Neutrophil (primary cell): ENCODE measurements around the gene PLPPR1.
"Not testable (repeated sequence)": the region's sequence is repeated elsewhere in the genome, so short reads cannot be mapped to it uniquely, and the experiment has no call there.

Experiments
- H3K27ac ChIP-seq: fragments of 200-600 bp; sonication (generic); 2 replicates; pipeline ENCODE4 v1.5.1; 2016; ENCODE audit warnings: mild to moderate bottlenecking, moderate library complexity
- H3K27me3 ChIP-seq: fragments of 200-600 bp; sonication (generic); 2 replicates; pipeline ENCODE4 v1.6.0; 2016; ENCODE audit warnings: mild to moderate bottlenecking
- H3K36me3 ChIP-seq: fragments of 200-600 bp; sonication (generic); 2 replicates; pipeline ENCODE4 v1.5.1; 2017
- H3K4me1 ChIP-seq, 2 experiments: fragments of 200-600 bp in 1 of 2; sonication (generic) in 1 of 2; 1 replicate in 1 of 2; 2 replicates in 1 of 2; pipeline versions ENCODE4 v1.5.1 to v1.6.1; 2013 to 2016; ENCODE audit warnings: low read depth in 1 of 2, low read length in 1 of 2, mild to moderate bottlenecking in 1 of 2, moderate library complexity in 1 of 2; ENCODE audit not compliant: control insufficient read depth in 1 of 2, insufficient read depth in 1 of 2
- H3K4me3 ChIP-seq, 2 experiments: fragments of 200-600 bp in 1 of 2; sonication (generic) in 1 of 2; 1 replicate in 1 of 2; 2 replicates in 1 of 2; pipeline ENCODE4 v1.5.1; 2013 to 2016; ENCODE audit warnings: low read depth in 1 of 2, low read length in 1 of 2, mild to moderate bottlenecking in 1 of 2, moderate library complexity in 1 of 2
- H3K9me3 ChIP-seq: fragments of 200-600 bp; sonication (generic); 2 replicates; pipeline ENCODE4 v1.5.1; 2016
- CTCF ChIP-seq: fragments of 200-600 bp; sonication (generic); IDR thresholded peaks from 2 replicates; pipeline ENCODE4 v1.5.1; 2016; ENCODE audit warnings: antibody characterized with exemption

PLPPR1 gene

GRCh38 chr9:101034222-101034621 is 5.7 kb downstream of the PLPPR1 start:
- Histone ChIP-seq H3K27ac (no peak overlapping the region), H3K4me1 (no peaks in the 10 kb centered on the region), H3K27me3 (peaks cover 31% of the 10 kb centered on the region), H3K36me3 (no peaks in the 10 kb centered on the region), H3K4me3 (no peak overlapping the region), H3K9me3 (no peaks in the 10 kb centered on the region)
- TF ChIP-seq CTCF = no peak

GRCh38 chr9:101035098-101035497 is 6.6 kb downstream of the PLPPR1 start:
- TF ChIP-seq CTCF = no peak
- no peak overlapping the region for H3K4me3 ChIP-seq
- peaks cover 22% of the 10 kb centered on the region for H3K27me3 ChIP-seq
- no peaks in the 10 kb centered on the region for H3K4me1 ChIP-seq
- no peaks in the 10 kb centered on the region for H3K36me3 ChIP-seq
- H3K27ac ChIP-seq = no peak overlapping the region
- H3K9me3 ChIP-seq = no peaks in the 10 kb centered on the region

GRCh38 chr9:101037430-101037829 is 8.9 kb downstream of the PLPPR1 start:
- no peaks in the 10 kb centered on the region for H3K27me3 ChIP-seq
- no peaks in the 10 kb centered on the region for H3K4me1 ChIP-seq
- no peak overlapping the region for H3K27ac ChIP-seq
- H3K4me3 ChIP-seq = no peak overlapping the region
- H3K9me3 ChIP-seq = no peaks in the 10 kb centered on the region
- TF ChIP-seq CTCF = no peak
- H3K36me3 ChIP-seq = no peaks in the 10 kb centered on the region

- H3K4me3 ChIP-seq = no peak overlapping the region
- H3K36me3 ChIP-seq = no peaks in the 10 kb centered on the region
- H3K4me1 ChIP-seq = no peaks in the 10 kb centered on the region
- H3K27me3 ChIP-seq = no peaks in the 10 kb centered on the region
- no peak for TF ChIP-seq CTCF
- H3K9me3 ChIP-seq = no peaks in the 10 kb centered on the region
- no peak overlapping the region for H3K27ac ChIP-seq
Measured at GRCh38 chr9:101038488-101038887, 10.0 kb downstream of the PLPPR1 start.

GRCh38 chr9:101039581-101039980 is 11.1 kb downstream of the PLPPR1 start:
- not testable (repeated sequence) for H3K27ac ChIP-seq, H3K9me3 ChIP-seq, H3K27me3 ChIP-seq, H3K4me1 ChIP-seq, H3K4me3 ChIP-seq, H3K36me3 ChIP-seq

GRCh38 chr9:101047848-101048397 is 19.4 kb downstream of the PLPPR1 start:
- Histone ChIP-seq H3K27ac (no peak overlapping the region), H3K27me3 (no peaks in the 10 kb centered on the region), H3K4me3 (no peak overlapping the region), H3K4me1 (no peaks in the 10 kb centered on the region), H3K9me3 (no peaks in the 10 kb centered on the region), H3K36me3 (no peaks in the 10 kb centered on the region)
- no peak for TF ChIP-seq CTCF
